Measurements from ENCODE around the gene HMHB1.

The HMHB1 gene

DNA sequence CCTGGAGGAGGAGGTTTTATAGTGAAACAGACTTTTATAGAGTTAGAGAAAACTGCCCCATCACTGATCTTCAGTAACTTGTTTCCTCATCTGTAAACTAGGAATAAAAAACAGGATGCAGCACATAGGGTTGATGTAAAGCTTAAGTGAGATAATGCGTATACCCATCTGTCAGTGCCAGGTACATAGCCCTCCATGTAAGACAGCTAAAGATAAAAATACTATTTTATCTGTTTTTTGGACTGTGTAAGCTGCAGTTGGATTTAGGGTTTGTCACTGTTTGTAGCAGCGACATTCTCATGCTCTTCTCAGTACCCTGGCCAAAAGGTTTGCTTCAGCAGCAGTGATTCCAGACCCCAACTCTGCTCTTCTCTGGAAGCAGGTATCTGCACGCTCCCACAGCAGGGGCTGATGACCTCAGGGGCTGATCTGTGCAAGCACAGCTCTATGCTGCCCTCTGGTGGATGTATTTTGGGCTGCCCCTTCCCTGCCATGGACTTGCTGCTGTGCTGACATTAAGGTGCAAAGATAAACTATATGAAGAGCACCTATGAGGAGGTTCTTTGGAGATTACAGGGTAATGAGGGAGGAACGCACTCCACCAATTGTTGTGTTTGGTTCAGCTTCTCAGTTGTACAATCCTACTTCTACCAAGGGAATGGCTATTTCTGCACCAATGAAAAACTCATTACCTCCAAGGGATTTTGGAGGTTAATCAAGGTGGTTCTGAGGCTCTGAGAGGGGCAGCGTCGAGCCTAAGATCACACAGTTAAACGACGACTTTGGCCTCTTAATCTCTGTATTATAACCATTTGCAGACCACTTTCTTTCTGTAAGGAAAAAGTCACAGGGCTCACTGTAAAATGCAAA is 13.1 kb downstream of the HMHB1 start:
- peak; percentile 31 for DNase-seq (ENCODE audit: low read depth)
- no peak overlapping the region for H3K4me3 ChIP-seq (ENCODE audit: low read length)
- TF ChIP-seq, protein P1, sequence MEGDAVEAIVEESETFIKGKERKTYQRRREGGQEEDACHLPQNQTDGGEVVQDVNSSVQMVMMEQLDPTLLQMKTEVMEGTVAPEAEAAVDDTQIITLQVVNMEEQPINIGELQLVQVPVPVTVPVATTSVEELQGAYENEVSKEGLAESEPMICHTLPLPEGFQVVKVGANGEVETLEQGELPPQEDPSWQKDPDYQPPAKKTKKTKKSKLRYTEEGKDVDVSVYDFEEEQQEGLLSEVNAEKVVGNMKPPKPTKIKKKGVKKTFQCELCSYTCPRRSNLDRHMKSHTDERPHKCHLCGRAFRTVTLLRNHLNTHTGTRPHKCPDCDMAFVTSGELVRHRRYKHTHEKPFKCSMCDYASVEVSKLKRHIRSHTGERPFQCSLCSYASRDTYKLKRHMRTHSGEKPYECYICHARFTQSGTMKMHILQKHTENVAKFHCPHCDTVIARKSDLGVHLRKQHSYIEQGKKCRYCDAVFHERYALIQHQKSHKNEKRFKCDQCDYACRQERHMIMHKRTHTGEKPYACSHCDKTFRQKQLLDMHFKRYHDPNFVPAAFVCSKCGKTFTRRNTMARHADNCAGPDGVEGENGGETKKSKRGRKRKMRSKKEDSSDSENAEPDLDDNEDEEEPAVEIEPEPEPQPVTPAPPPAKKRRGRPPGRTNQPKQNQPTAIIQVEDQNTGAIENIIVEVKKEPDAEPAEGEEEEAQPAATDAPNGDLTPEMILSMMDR (conservative IDR thresholded peaks at IDR 0.05; ENCODE audit: low read depth, low read length), result peak; percentile 94

DNA sequence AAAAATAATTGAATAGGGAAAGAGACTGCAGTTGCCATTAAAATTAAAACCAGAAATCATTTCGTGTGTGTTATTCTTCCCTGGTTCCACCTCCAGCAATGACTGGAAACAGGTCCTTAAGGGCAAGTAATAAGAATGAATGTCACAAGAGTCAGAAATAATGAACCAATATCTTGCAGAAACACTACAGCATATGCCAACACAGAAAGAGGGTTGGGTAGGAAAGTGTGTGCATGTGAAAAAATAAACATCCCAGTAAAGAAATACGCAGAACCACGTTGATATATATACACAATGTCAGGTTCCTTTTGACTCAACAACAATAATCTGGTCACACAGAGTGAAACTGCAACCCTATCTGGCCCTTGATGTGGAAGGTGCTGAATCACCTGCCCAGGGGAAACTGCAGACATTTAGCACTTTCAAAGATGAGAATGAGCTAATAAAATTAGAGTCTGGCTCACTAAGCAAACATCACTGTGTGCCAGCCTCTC is 15.0 kb downstream of the HMHB1 start:
- no peak overlapping the region for H3K4me3 ChIP-seq (ENCODE audit: low read length)
- TF ChIP-seq, protein P1 (conservative IDR thresholded peaks at IDR 0.05; ENCODE audit: low read depth, low read length), result no peak
- no peak for DNase-seq (ENCODE audit: low read depth)

DNA sequence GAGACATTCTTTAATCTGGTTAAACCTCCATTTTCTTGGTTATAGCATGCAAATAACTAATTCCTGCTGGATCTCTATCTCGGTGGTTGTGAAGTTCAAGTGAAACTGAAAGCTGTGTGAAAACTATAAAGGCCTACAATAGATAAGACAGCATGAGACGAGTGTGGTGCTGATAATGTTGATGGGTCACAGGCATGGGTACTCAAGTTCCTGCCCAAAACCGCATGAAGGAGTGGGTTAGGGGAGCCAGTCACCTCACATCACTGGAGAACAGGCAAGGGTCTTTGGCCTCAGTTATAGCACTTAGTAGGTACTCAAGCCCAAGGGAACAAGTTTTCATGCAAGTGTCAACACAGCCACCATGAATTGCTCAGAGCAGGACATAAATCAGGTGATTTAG is 16.7 kb downstream of the HMHB1 start:
- no peak overlapping the region for H3K4me3 ChIP-seq (ENCODE audit: low read length)
- TF ChIP-seq, protein P1 (conservative IDR thresholded peaks at IDR 0.05; ENCODE audit: low read depth, low read length), result no peak
- no peak for DNase-seq (ENCODE audit: low read depth)

DNA sequence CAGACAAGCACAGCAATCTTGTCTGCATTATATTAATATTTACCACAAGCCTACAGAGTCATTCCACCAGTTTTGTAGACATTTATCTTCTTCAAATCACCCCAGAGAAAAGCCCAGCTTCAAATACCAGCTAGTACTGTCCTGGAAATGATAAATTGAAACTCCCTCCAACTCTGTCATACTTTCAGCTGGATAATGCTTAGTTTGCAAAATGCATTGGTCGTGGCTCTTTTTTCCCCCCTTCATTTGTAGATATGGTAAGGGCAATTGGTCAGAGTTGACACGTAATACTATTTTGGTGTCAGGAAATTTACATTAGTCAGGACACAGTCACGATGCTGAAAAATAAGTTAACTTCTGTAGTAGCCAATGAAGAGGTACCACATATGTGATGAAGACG is 21.2 kb downstream of the HMHB1 start:
- H3K4me3 ChIP-seq (ENCODE audit: low read length), result no peak overlapping the region
- TF ChIP-seq, protein P1 (conservative IDR thresholded peaks at IDR 0.05; ENCODE audit: low read depth, low read length), result no peak
- no peak for DNase-seq (ENCODE audit: low read depth)

DNA sequence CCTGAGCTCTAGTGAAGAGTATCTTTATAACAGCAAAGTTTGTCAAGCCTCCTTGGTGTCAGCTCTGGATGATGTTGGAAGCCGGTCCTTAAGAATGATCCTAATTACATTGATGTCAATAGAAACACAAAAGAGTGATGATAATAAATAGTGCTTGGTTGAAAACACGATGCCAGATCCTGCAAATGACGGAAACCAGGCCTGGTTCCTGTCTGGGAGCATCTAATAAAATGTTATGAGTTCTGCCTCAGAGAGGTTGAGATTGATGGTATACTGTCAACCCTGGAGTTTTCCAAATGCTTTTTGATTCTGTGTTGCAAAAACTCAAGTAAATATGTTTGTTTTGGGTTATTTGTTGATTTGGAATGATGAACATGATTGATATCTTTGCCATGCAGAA is 23.3 kb downstream of the HMHB1 start:
- TF ChIP-seq, protein P1 (conservative IDR thresholded peaks at IDR 0.05; ENCODE audit: low read depth, low read length), result no peak
- no peak overlapping the region for H3K4me3 ChIP-seq (ENCODE audit: low read length)
- no peak for DNase-seq (ENCODE audit: low read depth)

DNA sequence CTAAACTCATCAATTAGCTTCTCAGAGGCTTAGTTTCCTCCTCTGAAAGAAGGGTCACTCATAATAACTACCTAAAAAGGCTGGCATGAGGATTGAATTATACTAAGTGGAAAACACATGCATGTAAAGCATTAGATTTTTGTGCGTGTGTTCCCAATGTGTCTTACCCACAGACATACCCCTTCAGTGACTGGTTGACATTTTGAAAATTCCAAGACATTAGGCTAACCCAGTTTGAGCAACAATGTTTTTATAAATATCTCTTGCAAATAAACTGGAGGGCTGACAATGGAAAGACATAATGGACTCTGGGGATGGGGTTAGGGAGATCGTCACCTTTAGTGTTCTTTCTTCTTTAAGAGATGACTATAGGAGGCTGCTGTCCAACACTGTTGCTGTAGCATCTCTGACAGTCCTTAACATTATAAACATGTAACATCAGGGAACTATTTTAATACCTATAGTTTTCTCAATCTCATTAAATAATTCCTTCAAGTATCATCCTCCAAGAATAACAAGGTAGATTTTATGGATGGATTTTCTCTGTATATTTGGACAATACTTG is 24.3 kb downstream of the HMHB1 start:
- no peak overlapping the region for H3K4me3 ChIP-seq (ENCODE audit: low read length)
- TF ChIP-seq, protein P1 (conservative IDR thresholded peaks at IDR 0.05; ENCODE audit: low read depth, low read length), result no peak
- DNase-seq (ENCODE audit: low read depth), result no peak

Data from retinal pigment epithelial cell (primary cell).